Islet precursor cell (in vitro differentiated cells): ENCODE results near the gene CWC15.

ENCODE experiments used
- DNase-seq: peaks from one replicate; pipeline ENCODE4 v3.0.0-alpha.2; 2018

The CWC15 gene

DNA sequence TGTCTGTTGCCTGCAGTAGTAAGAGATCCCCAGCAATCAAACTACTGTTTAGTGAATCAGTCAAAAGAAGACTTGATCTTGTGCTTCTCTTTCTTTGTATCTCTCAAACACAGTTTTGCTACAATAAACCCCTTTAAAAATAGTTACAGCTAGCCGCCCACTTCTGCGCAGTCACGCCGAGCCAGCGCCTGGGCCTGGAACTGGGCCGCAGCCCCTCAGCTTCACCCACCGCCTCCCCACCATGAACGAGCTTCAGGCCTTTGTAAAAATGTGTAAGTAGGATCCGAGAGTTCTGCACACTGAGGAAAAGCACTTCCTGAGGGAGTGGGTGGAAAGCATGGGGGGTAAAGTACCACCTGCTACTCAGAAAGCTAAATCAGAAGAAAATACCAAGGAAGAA is 60.5 kb downstream of the CWC15 start:
- DNase-seq, result no peak
